Esophagus squamous epithelium (tissue), 4 donors: ENCODE measurements around the gene WSB1.

Source experiments
- CTCF ChIP-seq, 6 experiments: fragments of 450-650 bp in 4 of 6; fragments of 200-600 bp in 2 of 6; sonication (generic) in 2 of 6; IDR thresholded peaks; one replicate each; pipeline ENCODE4 v1.5.1; 2016 to 2019; ENCODE audit warnings: antibody characterized with exemption in 6 of 6, mild to moderate bottlenecking in 4 of 6, moderate library complexity in 4 of 6
- POLR2A ChIP-seq, 4 donors: fragments of 450-650 bp; IDR thresholded peaks; one replicate each; pipeline ENCODE4 v1.6.1; 2017; ENCODE audit warnings: antibody characterized with exemption in 4 of 4, mild to moderate bottlenecking in 4 of 4, moderate library complexity in 3 of 4

GRCh38 chr17:27322026-27322425 lies 28.1 kb downstream of the WSB1 start:
- TF ChIP-seq CTCF (IDR thresholded peaks at IDR 0.05) = no peak
- TF ChIP-seq POLR2A (IDR thresholded peaks at IDR 0.05) = no peak
